ENCODE results near the gene B2M. TPM values are rescaled to one million over a fixed set of nuclear protein-coding genes. Genes with fewer than 3 reads are reported as not detected.
A peak's percentile ranks its signal among the peaks of the same experiment; 100 is the strongest.

Gene B2M
- total and polyA plus RNA-seq, 2 of the 13 experiments (the other 11 are each of a cell fraction or from before 2014, with no cell fraction given) = 784 to 857 TPM

DNA sequence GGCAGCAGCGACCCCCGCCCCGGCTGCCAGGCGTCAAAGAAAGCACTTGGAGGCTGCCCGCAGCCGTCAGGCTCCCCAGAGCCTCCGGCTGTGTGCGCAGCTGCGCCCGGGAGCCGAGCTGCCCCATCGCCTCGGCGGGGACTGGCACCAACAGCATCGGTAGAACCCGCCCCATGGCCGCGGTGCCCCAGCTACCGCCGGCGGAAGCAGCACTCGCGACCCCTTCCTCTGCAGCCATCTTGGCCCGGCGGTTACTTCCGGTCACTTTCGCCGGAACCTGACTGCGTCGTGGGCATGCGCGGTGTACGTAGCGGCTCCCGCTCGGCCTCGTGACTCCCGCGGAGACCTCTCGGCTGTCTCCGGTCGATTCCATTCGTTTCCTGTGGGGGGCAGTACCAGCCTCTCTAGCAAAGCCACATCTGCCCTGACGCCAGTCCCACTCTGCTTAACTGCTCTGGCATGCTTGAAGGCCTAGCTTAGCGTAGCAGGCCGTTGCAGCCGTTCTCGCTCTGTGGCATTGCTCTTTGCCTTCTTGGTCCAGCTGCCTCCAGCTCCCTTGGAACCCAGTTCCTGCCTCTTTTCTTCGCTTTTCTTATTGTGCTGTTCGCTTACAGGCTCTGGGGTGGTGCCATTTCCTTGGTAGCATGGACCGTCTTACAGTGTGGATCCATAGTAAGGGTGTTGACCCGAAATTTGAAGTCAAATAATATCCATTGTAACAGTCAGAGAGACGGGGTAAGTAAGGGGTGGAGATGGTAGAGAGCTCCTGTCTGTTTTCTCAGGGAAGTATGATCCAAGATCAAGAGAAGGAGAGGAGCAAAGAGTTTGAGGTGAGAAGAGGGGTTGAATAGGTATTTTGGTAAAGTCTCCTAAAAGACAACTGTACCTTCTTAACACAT lies 47.7 kb upstream of the B2M start, which contains the start of gene SPG11 (continued):
- TF ChIP-seq HCFC1 (IDR thresholded peaks at IDR 0.05; ENCODE audit: low read depth, low read length) = peak; percentile 44; the same call in 1 of the 2 replicates
- no peak for TF ChIP-seq SOX6 (IDR thresholded peaks at IDR 0.05)
- peak; percentile 78 for TF ChIP-seq SOX6 (CRISPR knock-in tag; IDR thresholded peaks at IDR 0.05)
- peak; percentile 64; the same call in 1 of the 2 replicates for TF ChIP-seq KLF12 (CRISPR knock-in tag; IDR thresholded peaks at IDR 0.05; ENCODE audit: borderline replicate concordance)
- TF ChIP-seq ZC3H4 (CRISPR knock-in tag; IDR thresholded peaks at IDR 0.05; ENCODE audit: borderline replicate concordance) = peak; percentile 32; the same call in 1 of the 2 replicates
- peak; percentile 63; the same call in 1 of the 2 replicates for TF ChIP-seq ZNF33B (CRISPR knock-in tag; IDR thresholded peaks at IDR 0.05)
- TF ChIP-seq SCMH1 (CRISPR knock-in tag; IDR thresholded peaks at IDR 0.05; ENCODE audit: borderline replicate concordance) = no peak
- TF ChIP-seq SALL2 (CRISPR knock-in tag; IDR thresholded peaks at IDR 0.05) = peak; percentile 90
- no peak; the same call in 1 of the 2 replicates for TF ChIP-seq ZNF333 (CRISPR knock-in tag; IDR thresholded peaks at IDR 0.05; ENCODE audit: borderline replicate concordance)
- TF ChIP-seq ZNF10 (CRISPR knock-in tag; IDR thresholded peaks at IDR 0.05; ENCODE audit: borderline replicate concordance, low read depth) = no peak
- TF ChIP-seq NRL (CRISPR knock-in tag; IDR thresholded peaks at IDR 0.05; ENCODE audit: borderline replicate concordance) = peak; percentile 92; the same call in 1 of the 2 replicates
- peak; percentile 95 for TF ChIP-seq ZFY (CRISPR knock-in tag; IDR thresholded peaks at IDR 0.05)
- TF ChIP-seq ETV6 (CRISPR knock-in tag; conservative IDR thresholded peaks at IDR 0.05) = no peak
- no peak for TF ChIP-seq ZNF235 (CRISPR knock-in tag; IDR thresholded peaks at IDR 0.05; ENCODE audit: borderline replicate concordance)
- TF ChIP-seq, protein P1, sequence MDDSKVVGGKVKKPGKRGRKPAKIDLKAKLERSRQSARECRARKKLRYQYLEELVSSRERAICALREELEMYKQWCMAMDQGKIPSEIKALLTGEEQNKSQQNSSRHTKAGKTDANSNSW (CRISPR knock-in tag; IDR thresholded peaks at IDR 0.05; ENCODE audit: borderline replicate concordance) = no peak
- TF ChIP-seq HDAC6 (IDR thresholded peaks at IDR 0.05; ENCODE audit: low read depth, low read length) = no peak
- TF ChIP-seq PAF1 (CRISPR knock-in tag; IDR thresholded peaks at IDR 0.05) = no peak
- no peak for TF ChIP-seq ZBTB8A (CRISPR knock-in tag; IDR thresholded peaks at IDR 0.05; ENCODE audit: borderline replicate concordance, low read depth)
- TF ChIP-seq, protein P2, sequence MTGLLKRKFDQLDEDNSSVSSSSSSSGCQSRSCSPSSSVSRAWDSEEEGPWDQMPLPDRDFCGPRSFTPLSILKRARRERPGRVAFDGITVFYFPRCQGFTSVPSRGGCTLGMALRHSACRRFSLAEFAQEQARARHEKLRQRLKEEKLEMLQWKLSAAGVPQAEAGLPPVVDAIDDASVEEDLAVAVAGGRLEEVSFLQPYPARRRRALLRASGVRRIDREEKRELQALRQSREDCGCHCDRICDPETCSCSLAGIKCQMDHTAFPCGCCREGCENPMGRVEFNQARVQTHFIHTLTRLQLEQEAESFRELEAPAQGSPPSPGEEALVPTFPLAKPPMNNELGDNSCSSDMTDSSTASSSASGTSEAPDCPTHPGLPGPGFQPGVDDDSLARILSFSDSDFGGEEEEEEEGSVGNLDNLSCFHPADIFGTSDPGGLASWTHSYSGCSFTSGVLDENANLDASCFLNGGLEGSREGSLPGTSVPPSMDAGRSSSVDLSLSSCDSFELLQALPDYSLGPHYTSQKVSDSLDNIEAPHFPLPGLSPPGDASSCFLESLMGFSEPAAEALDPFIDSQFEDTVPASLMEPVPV (CRISPR knock-in tag; IDR thresholded peaks at IDR 0.05) = peak; percentile 80; the same call in 1 of the 2 replicates
- TF ChIP-seq CBX1 (IDR thresholded peaks at IDR 0.05; ENCODE audit: low read depth) = no peak
- TF ChIP-seq CENPX (CRISPR knock-in tag; IDR thresholded peaks at IDR 0.05) = no peak
- TF ChIP-seq PITX1 (CRISPR knock-in tag; IDR thresholded peaks at IDR 0.05) = peak; percentile 69; the same call in 1 of the 2 replicates
- TF ChIP-seq, protein P3, sequence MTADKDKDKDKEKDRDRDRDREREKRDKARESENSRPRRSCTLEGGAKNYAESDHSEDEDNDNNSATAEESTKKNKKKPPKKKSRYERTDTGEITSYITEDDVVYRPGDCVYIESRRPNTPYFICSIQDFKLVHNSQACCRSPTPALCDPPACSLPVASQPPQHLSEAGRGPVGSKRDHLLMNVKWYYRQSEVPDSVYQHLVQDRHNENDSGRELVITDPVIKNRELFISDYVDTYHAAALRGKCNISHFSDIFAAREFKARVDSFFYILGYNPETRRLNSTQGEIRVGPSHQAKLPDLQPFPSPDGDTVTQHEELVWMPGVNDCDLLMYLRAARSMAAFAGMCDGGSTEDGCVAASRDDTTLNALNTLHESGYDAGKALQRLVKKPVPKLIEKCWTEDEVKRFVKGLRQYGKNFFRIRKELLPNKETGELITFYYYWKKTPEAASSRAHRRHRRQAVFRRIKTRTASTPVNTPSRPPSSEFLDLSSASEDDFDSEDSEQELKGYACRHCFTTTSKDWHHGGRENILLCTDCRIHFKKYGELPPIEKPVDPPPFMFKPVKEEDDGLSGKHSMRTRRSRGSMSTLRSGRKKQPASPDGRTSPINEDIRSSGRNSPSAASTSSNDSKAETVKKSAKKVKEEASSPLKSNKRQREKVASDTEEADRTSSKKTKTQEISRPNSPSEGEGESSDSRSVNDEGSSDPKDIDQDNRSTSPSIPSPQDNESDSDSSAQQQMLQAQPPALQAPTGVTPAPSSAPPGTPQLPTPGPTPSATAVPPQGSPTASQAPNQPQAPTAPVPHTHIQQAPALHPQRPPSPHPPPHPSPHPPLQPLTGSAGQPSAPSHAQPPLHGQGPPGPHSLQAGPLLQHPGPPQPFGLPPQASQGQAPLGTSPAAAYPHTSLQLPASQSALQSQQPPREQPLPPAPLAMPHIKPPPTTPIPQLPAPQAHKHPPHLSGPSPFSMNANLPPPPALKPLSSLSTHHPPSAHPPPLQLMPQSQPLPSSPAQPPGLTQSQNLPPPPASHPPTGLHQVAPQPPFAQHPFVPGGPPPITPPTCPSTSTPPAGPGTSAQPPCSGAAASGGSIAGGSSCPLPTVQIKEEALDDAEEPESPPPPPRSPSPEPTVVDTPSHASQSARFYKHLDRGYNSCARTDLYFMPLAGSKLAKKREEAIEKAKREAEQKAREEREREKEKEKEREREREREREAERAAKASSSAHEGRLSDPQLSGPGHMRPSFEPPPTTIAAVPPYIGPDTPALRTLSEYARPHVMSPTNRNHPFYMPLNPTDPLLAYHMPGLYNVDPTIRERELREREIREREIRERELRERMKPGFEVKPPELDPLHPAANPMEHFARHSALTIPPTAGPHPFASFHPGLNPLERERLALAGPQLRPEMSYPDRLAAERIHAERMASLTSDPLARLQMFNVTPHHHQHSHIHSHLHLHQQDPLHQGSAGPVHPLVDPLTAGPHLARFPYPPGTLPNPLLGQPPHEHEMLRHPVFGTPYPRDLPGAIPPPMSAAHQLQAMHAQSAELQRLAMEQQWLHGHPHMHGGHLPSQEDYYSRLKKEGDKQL (CRISPR knock-in tag; IDR thresholded peaks at IDR 0.05; ENCODE audit: low read depth) = no peak
